GM18499 (cell line): ENCODE data around the gene SHISA7.

Experiments
- ATAC-seq: cut with Tn5 transposase; IDR thresholded peaks from one replicate; pipeline ENCODE4 v1.9.1; 2021; ENCODE audit warnings: moderate number of reproducible peaks; ENCODE audit not compliant: insufficient read depth, unreplicated experiment

SHISA7 gene

DNA sequence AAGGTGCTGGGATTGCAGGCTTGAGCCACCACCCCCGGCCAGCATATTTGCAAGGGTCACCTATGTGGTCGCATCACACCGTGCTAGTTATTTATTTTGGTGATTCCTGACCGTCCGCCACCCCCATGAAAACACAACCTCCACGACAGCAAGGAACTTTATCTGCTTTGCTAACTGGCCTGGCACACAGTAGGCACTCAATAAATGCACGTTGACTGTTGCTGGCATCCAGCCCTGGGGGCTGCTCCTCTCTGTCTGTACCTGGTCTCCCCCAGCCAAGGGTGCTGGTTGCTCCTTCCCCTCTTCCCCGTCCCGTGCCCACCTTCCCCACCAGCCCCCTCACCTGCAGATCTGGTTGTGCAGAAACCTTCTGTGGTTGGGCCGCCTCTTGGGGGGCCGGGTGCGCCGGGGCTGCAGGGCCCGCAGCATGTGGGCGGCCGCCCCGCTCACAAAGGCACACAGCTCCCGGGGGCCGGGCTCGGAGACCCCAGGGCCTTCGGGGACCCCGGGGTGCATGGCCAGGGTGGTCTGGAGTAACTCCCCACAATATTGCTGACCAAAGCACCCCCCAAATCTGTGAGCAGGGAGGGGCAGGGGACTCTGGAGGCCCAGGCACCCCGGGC, 21.1 kb upstream of the SHISA7 start:
- no peak for ATAC-seq

DNA sequence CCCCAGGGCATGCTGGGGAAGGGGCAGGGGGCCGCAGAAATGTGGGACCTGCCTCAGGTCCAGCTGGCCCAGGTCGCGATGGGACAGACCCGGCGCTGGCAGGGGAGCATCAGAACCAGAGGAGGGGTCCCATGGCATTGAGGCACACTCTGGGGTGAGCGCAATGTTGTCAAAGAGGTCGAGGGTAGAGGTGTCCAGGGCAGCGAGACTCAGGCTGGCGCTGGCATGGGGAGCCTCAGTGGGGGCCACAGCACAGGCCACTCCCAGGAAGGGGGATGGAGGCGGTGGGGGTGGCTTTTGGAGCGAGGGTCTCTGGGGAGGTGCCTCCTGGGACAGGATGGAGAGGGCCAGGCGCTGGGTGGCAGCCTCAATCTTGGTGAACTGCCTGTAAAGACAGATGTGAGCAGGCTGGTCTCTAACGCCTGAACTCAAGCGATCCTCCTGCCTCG, 20.5 kb upstream of the SHISA7 start:
- no peak for ATAC-seq

DNA sequence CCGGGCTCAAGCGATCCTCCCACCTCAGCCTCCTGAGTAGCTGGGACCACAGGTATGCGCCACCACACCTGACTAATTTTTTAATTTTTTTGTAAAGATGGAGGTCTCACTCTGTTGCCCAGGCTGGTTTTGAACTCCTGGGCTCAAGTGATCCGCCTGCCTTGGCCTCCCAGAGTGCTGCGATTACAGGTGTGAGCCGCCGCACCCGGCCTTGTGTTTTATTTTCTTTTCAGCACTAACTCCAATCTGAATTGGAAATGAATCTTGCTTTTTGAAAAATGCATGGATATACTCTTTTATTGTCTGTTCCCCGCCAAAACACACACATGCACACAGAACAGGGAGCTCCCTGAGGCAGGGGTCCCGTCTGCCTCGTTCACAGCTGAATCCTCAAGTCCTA, 19.6 kb upstream of the SHISA7 start:
- no peak for ATAC-seq

DNA sequence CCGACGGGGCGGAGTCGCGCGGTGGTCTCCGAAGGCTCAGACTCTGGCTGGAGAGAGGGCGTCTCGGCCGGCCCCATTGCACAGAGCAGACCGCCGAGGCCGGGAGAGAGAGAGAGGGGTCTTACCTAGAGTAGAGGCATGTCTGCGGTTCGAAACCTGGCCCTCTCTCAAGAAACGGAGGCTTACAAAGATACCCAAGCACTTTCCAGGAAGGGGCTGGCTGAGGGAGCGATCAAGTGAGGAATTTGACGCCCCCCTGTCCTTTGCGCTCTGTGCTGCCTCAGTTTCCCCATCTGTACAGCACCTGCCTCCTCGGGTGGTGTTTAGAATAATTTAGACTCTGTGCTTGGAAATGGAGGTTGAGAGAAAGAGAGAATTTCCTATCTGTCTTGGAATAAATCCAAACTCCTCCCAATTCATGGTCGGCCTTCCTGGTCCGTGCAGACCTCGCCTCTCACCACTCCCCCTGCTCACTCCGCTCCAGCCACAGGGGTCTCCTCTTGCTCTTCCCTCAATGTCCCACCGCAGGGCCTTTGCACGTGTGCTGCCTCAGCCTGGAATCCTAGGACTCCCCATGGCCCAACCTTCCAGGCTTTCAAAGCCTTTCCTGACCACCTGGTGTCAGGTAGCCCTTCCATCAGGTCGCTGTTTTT, 19.0 kb upstream of the SHISA7 start:
- ATAC-seq, result no peak

DNA sequence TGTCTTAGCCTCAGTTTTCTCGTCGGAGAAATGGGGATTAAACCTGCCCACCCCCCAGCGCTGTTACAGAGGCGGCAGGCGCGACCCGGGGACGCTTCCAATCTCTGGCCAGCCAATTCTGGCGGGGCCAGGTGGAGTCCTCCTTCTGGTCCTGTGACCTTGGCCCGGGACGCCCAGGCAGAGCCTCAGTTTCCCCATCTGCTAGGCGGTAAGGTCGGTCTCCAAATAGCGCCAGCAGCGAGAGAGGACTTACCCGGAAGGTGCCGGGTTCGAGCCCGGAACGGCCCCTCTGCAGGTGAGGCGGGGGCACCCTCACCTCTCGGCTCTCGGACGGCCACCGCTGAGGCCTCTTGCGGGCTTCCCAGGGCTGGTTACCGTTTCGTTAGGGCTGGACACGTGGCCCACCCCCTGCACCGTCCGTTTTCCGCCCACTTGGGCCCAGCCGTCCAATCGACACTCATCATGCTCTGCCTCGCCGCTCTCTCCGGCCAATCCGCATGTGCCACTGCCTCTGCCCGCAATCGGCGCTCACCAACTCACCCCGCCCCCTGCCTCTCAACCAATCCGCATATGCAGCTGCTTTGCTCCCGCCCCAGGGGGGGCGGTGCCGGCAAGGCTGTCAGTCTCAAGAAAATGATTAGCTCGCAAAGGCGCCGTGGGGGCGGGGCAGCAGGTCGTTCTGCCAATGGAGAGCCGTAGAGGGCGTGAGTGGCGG, 18.3 kb upstream of the SHISA7 start, which contains the start of gene ISOC2:
ISOC2 (minus strand) TSS at position 384 of the 715 bp plus-strand sequence. CDS start 5,156 bp downstream, outside the sequence.
- peak; percentile 90 for ATAC-seq

DNA sequence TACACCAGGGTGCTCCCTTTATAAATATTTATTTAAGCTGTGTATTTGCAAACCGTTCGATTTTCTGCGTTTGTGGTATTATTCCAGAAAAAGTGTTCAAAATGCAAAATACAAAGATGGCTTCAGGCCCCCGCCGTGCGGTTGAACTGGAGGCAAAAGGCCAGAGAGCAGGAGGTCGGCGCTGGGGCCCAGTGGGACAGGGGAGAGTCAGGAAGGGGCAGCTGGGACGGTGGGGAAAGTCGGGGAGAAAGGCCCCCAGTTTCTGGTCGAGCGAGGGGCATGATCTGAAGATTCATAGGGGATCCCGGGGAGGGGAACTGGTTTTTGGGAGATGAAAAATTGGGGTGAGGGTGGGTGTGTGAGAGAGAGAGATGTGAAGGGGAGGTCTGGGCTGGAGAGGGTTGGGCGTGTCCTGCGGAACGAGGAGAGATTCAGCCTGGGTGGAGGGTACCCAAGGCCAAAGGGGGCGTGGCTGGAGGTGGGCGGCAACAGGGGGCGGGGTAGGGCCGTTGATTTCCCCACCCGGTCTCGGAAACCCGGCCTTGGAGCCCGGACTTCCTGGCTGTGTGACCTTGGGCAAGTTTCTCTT, 17.7 kb upstream of the SHISA7 start:
- ATAC-seq, result no peak

DNA sequence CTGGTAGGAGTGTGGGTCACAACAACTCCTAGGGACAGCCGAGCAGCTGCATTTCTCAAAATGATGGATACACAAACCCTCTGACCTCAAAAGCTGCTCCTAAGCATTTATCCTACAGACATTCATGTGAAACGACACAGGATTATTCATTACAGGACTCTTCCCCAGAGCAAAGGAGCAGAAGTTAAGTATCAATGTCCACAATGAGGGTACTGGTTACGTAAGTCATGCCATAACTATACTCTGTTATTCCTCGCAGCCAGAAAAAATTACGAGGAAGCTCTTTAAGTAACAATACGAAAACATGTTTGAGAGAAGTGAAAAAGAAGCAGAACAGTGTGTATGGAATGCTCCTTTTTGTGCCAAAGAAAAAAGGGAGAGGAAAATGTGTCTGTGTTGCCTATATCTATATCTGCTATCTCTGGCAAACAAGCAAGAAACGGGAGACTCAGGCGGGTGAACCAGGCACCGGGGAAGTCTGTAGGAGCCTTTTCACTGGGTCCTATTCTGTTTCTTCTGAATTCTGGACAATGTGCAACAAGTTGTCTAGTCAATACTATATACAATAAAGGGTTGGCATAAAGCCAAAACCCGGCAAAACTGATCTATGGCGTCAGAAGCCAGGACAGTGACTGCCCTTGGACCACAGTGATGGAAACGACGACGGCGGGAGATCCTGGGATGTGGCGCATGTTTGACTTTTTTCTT, 17.0 kb upstream of the SHISA7 start:
- no peak for ATAC-seq

DNA sequence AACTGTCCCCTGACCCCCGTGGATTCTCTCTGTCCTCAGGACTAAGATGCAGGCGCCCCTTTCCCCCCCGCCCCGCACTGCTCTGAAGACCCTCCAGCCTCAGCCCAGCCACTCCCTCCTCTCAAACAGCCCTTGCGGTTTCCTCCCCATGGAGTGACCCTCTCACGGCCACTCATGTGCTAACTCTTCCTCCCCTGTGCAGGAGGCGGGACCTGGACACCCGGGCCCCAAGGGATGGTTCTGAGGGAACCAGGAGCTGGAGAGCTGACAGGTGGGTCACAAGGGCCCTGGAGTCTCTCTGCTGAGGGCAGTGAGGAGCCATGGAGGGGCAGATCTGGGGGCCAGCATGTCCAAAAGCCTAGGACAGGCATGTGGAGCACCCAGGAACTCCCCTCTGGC, 16.4 kb upstream of the SHISA7 start:
- ATAC-seq, result no peak

DNA sequence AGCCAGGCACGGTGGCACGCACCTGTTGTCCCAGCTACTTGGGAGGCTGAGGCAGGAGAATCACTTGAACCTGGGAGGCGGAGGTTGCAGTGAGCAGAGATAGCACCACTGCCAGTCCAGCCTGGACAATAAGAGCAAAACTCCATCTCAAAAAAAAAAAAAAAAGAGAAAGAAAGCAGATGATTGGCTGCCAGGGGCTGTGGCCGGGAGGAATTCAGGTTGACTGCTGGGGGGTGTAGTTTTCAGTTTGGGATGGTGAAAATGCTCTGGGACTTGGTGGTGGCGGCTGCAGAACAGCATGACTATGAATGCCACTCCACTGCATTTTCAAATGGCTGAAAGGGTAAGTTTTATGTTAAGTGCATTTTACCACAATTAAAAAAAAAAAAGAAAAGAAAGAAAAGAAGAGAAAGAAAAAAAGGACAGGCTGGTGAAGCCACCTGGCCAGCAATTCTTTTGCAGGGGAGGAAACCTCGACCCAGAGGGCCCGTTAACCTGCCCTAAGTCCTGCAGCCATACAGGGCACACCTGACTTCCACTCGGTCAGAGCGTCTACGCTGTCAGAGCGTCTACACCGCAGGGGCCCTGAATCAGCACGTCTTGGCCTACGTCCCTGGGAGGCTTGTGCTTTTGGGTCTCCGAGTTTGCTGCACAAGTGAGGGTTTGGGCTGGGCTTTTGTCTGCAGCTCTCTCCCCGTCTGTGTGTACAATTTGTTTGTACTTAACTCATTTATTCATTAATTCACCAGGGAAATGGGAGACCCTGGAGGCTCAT, 14.8 kb upstream of the SHISA7 start:
- no peak for ATAC-seq

DNA sequence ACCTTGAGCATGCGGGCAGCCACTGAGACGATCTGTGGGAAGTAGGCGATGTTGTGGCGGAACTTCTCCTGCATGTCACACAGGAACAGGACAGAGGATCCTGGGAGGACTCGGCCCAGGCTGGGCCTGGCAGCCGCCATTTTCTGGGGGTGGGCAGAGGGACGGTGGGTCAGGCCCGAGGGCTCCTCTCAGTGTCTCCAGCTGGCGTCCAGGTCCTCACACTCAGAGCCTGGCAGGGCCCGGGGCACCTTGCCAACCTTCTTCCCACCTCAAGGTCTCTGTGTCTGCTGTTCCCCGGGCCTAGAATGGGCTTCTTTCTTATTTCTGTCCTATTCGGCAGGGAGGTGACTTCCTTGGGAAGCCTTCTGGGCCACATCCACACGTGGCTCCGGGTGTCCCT, 13.2 kb upstream of the SHISA7 start:
- ATAC-seq, result no peak

DNA sequence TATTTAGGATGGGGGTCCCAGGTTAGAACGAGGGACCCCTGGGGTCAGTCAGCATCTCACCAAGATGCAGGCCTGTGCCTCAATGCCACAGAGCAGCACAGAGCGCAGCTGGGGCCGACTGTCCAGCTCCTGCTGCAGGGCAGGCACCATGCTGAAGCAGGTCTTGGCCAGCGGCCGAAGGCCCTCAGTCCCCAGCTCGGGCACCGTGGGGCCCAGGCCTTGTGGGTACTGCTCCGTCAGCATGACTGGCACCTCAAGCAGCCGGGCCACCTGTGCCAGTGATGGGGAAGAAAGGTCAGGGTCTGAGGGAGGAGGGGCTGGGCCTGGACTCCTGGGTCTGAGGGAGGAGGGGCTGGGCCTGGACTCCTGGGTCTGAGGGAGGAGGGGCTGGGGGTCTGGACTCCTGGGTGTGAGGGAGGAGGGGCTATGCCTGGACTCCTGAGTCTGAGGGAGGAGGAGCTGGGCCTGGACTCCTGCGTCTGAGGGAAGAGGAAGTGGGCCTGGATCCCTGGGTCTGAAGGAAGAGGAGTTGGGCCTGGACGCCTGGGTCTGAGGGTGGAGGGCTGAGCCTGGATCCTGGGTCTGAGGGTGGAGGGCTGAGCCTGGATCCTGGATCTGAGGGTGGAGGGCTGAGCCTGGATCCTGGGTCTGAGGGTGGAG, 12.6 kb upstream of the SHISA7 start:
- no peak for ATAC-seq

DNA sequence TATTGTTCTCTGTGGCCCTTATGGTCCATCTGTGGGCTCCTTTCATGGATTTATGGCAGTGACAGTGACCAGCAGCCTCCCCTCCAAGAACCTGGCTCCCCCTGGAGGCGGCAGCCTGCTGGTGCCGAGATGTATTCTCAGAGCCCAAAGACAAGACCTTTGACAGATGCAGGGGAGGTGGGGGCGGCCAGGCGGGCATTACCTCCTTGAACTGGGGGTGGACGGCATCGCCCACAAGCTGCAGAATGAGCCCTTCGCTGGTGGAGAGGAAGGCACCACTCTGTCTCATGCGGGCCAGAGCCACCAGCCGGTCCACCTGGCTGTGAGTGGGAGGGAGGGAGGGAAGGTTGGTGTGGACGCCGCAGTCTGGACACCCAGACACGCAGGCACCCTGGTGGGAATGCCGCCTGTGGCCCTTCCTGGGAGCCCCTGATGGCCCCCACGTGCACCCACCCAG, 11.7 kb upstream of the SHISA7 start:
- ATAC-seq, result no peak

DNA sequence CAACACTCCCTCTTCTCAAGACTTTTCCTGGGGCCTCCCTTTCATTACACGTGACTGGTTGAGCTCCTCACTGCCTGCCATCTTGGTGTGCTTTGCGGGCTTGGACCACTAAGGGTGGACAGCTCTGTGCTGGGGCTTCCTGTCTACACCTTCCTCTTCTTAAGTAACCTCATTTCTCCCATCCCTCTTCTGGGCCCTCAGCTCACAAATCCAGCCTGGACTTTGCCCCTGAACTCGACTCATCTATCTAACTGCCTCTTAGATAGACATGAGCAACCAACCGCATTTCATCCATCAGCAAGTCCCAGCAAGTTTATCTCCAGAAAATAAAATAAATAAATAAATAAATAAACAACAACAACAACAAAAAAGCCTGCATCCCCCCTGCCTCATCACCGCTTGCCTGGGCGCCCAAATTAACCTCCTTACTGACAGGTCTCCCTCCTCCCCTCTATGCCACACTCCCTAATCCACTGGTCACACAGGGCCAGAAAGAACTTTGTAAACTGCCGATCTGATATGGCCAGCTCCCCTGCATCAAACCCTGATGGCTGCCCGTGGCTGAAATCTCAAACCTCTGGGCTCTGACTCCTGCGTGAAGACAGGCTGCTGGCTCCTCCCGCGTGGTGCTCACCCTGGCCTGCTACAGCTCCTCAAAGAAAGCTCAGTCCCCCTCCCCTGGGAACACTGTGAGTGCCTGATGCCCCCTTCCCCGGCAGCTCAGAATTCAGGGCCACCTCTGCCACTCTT, 10.6 kb upstream of the SHISA7 start:
- ATAC-seq, result no peak

DNA sequence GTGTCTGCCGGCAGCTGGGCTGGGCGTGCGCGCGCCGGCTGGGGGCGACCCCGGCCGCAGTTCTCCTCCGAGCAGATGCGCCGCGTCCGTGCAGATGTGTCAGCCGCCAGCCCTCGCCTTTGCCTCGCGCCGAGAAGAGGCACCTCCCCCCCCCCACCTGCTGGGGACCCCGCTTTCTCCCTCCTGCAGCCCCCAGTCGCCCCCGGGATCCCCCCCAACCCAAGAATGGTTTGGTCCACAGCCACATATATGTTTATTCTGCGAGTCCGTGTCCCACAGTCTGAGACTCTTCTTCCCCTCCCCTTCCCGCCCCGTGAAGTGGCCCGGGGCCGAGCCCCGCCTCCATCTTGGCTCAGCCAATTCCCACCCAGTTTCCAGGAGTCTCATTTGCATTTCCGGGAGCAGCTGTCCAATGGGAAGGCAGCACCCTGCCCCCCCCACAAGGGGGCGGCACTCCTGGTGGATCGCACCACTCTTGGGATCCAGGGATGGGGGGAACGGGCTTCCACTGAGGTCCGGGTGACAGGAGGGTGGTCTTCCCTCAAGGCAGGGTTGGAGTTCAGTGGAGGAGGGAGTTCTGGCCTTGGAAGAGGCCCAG, 9.7 kb upstream of the SHISA7 start:
- no peak for ATAC-seq

DNA sequence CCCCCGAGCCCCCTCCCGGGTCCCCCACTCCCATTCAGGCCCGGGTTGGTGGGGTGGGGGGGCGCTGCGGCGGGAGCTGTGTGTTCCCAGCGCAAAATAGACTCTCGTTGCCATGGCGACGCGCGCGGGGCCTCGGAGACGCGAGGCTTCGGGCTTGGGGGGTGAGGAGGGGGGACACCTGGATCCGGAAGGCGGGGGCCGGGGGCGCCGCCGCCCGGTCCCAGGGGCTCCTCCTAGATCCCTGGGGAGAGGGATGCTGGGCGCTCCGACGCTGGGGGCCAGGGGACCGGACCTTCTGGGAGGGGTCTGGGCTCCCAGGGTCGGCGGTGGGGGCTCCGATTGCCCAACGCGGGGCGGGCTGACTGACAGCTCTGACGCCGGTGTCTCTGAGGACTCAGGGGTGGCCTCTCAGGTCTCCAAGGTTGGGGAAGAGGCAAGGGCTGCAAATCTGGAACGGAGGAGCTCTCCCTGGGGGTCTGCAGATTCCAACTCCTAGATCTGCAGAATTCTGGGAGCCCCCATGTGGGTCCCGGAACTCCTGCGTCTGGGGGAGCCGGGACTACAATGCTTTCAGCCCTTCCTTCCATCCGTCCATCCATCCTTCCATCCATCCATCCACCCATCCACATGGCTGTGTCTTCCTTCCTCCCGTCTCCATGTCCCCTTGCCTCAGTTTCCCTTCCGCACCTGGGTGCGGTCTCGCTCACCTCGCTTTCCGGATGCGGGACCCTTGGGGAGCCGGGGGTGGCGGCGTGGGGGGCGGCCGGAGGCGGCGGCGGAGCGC, 9.1 kb upstream of the SHISA7 start:
- ATAC-seq, result no peak

DNA sequence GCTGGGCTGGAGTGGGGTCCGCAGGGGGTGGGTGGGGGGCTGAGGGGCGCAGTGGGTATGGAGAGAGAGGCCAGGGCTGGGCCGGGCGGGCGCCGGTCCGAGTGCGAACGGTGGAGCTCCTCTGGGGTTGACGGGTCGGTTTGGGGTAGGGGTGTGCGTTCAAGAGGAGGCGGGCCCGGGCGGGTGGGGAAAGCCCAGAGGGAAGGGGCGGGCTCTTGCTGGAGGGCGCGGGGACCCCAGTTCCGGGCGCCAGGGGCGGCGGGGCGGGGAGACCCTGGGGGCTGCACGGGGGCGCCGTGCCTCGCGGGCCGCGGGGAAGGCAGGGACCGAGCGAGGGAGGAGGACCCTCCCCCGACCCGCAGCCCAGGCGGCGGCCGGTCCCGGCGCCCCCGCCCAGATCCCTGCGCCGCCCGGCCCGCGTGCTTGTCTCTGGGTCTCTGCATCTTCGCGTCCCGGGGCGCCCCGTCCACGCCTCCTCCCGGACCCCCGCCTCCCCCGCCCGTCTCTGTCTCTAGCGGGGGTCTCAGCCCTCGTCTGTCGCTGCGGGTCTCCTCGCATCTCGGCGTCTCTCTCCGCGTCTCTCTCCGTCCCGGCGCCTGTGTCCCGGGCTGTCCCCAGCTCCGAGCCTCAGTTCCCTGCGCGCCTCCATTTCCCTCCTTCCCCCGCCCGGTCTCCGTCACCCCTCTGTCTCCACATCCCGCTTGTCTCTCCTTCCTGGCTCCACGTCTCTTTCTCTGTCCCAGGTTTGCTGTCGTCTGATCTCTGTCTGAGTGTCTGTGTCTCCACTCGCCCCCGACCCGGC, 8.3 kb upstream of the SHISA7 start:
- ATAC-seq, result no peak

DNA sequence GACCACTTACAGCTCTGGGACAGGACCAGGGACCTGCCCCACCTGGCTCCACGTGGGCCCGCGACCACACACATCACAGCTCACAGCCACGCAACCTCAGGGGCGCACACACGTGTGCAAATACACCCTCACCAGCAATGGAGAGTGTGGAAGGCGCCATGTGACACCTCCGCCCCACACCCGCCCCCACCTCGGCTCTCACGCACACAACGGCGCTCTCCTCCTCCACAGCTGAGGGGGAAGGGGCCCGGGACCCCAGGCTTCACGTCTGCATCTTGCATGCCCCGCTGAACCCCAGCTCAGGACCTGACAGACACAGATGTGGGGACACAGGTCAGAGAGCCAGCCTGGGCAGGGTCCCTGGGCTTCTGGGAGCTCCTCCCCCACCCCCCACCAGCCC, 6.4 kb upstream of the SHISA7 start:
- ATAC-seq, result no peak
